ENCODE results near the gene CCDC192. TPM values are rescaled to one million over a fixed set of nuclear protein-coding genes. Genes with fewer than 3 reads are reported as not detected.

CCDC192 gene
- total RNA-seq, 1 experiment from 2014 or later, result not detected

DNA sequence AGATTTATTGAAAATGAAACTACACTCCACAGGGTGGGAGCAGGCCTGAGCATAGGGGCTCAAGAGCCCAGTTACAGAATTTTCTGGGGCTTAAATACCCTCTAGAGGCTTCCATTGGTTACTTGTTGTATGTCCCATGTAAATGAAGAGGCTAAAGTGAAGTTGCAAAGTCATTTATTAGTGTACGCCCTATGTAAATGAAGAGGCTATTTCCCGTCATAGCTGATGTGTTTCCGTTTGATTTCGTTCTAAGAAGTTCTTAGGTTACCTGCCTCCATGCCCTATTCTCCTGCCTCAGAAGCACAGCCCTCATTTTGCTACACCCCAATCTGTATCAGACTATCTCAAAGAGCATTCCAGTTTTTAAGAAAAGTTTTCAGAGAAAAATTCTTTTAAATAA is 273.3 kb downstream of the CCDC192 start:
- POLR2A ChIA-PET (ENCODE audit: low non-redundant PET), result no interaction called here
- BruUV-seq (replicated peaks), result no TSS peak
- no peaks in the 10 kb centered on the region for H3K27me3 ChIP-seq (replicated peaks; ENCODE audit: insufficient read depth, low read depth, low read length, poor library complexity)

DNA sequence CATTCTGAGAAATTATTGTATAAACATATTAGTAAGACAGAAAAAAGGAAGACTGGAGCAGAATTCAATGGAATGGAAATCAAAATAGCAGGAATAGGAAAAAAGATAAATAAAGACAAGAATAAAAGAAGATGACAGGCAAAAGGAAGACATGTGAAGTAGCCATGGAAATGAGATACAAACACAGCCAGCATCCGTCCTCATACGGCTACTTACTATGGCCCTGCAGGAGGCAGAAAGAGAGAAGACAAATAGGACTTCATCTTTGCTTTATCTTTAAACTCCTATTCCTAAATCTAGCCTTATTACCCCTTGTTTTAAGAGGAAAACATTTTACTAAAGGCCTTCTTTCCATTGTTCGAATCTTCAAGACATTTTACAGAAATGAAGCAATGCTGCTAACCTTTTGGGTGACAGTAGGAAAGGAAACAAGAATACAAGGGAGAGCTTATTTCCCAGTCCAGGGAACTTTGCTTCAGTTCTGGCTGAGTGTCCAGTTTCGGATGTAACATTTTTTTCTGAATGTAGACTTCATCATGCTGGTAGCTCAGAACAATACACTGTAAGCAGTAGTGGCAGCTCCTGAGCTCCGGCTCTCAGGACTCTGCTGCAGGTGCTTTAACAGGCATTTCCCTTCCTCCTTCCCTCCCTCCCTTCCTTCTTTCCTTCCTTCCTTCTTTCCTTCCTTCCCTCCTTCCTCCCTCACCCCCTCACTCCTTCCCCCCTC is 274.0 kb downstream of the CCDC192 start:
- no TSS peak for BruUV-seq (replicated peaks)
- CTCF ChIA-PET, result no interaction called here

More for the DNA sequence above, 273.3 kb downstream of the CCDC192 start:
- H3K4me3 ChIP-seq (ENCODE audit: low read depth, low read length, poor library complexity, severe bottlenecking), result no peak overlapping the region
- H3K4me1 ChIP-seq (ENCODE audit: insufficient read depth, low read length, poor library complexity, severe bottlenecking), result no peaks in the 10 kb centered on the region
- TF ChIP-seq EZH2 (IDR thresholded peaks at IDR 0.05; ENCODE audit: borderline replicate concordance, low read depth, low read length, poor library complexity, severe bottlenecking) (no peak), CTCF (conservative IDR thresholded peaks at IDR 0.05; ENCODE audit: low read depth, low read length) (no peak)
- no peak overlapping the region for H3K27ac ChIP-seq (ENCODE audit: low read depth, low read length, poor library complexity, severe bottlenecking)
- no peaks in the 10 kb centered on the region for H3K36me3 ChIP-seq (ENCODE audit: insufficient read depth, low read length, poor library complexity, severe bottlenecking)
- intact Hi-C loops (cut with micrococcal nuclease; ENCODE audit: unreplicated experiment), result no loop called here
- H3K9me3 ChIP-seq (ENCODE audit: low read depth, low read length, poor library complexity, severe bottlenecking), result no peaks in the 10 kb centered on the region
- CTCF ChIA-PET, result no interaction called here
- DNase-seq (ENCODE audit: low spot score), result no peak

DNA sequence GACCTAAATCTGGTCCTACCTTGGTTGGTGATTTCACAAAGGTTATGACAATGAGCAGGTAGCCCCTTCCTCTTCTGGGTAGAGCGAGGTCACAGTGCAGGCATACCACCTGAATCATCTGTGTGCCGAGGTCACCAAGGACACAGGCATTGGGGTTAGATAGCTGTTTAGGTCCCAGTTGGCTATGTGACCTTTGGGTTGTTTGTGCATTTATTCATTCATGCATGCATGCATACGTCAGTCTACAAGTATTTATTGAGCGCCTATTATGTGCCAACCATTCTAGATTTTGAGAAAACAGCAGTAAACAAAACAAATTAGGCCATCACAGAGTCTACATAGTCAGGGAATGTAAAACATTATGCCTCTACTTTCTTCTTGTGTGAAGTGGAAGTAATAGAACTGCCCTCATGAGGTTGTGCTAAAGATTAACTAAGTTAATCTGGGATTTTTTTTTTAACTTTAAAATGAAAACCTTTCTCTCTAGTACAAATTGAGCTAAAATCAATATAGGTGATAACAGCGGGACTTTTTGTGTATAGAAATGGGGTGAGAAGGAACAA is 275.6 kb downstream of the CCDC192 start:
- no peak overlapping the region for H3K4me3 ChIP-seq (ENCODE audit: low read depth, low read length, poor library complexity, severe bottlenecking)
- no peaks in the 10 kb centered on the region for H3K4me1 ChIP-seq (ENCODE audit: insufficient read depth, low read length, poor library complexity, severe bottlenecking)
- H3K36me3 ChIP-seq (ENCODE audit: insufficient read depth, low read length, poor library complexity, severe bottlenecking), result no peaks in the 10 kb centered on the region
- no peak for TF ChIP-seq EZH2 (IDR thresholded peaks at IDR 0.05; ENCODE audit: borderline replicate concordance, low read depth, low read length, poor library complexity, severe bottlenecking)
- no peak for TF ChIP-seq CTCF (conservative IDR thresholded peaks at IDR 0.05; ENCODE audit: low read depth, low read length)
- ChIA-PET POLR2A (ENCODE audit: low non-redundant PET) (no interaction called here), CTCF (no interaction called here)
- no peak overlapping the region for H3K27ac ChIP-seq (ENCODE audit: low read depth, low read length, poor library complexity, severe bottlenecking)
- intact Hi-C loops (cut with micrococcal nuclease; ENCODE audit: unreplicated experiment), result no loop called here
- no TSS peak for BruUV-seq (replicated peaks)
- no peak for DNase-seq (ENCODE audit: low spot score)
- no peaks in the 10 kb centered on the region for H3K27me3 ChIP-seq (replicated peaks; ENCODE audit: insufficient read depth, low read depth, low read length, poor library complexity)
- H3K9me3 ChIP-seq (ENCODE audit: low read depth, low read length, poor library complexity, severe bottlenecking), result no peaks in the 10 kb centered on the region

More for the DNA sequence above, 274.0 kb downstream of the CCDC192 start:
- TF ChIP-seq EZH2 (IDR thresholded peaks at IDR 0.05; ENCODE audit: borderline replicate concordance, low read depth, low read length, poor library complexity, severe bottlenecking), result no peak
- TF ChIP-seq CTCF (conservative IDR thresholded peaks at IDR 0.05; ENCODE audit: low read depth, low read length), result no peak
- no peak overlapping the region for H3K27ac ChIP-seq (ENCODE audit: low read depth, low read length, poor library complexity, severe bottlenecking)
- H3K4me3 ChIP-seq (ENCODE audit: low read depth, low read length, poor library complexity, severe bottlenecking), result no peak overlapping the region
- H3K4me1 ChIP-seq (ENCODE audit: insufficient read depth, low read length, poor library complexity, severe bottlenecking), result no peaks in the 10 kb centered on the region
- no peaks in the 10 kb centered on the region for H3K27me3 ChIP-seq (replicated peaks; ENCODE audit: insufficient read depth, low read depth, low read length, poor library complexity)
- POLR2A ChIA-PET (ENCODE audit: low non-redundant PET), result no interaction called here
- H3K36me3 ChIP-seq (ENCODE audit: insufficient read depth, low read length, poor library complexity, severe bottlenecking), result no peaks in the 10 kb centered on the region
- intact Hi-C loops (cut with micrococcal nuclease; ENCODE audit: unreplicated experiment), result no loop called here
- H3K9me3 ChIP-seq (ENCODE audit: low read depth, low read length, poor library complexity, severe bottlenecking), result no peaks in the 10 kb centered on the region
- DNase-seq (ENCODE audit: low spot score), result no peak
